ENCODE results near the gene WDR37.

The WDR37 gene

GRCh38 chr10:1174022-1174421, 117.8 kb downstream of the WDR37 start:
- Histone ChIP-seq H2AFZ (ENCODE audit: low read depth, low read length) (no peak overlapping the region), H3K14ac (ENCODE audit: low read length in 2 of 2) (no peak overlapping the region), H3K4ac (ENCODE audit: low read depth in 1 of 2, low read length in 2 of 2) (no peak overlapping the region), H2BK15ac (ENCODE audit: low read depth, poor library complexity, severe bottlenecking) (no peak overlapping the region), H2BK12ac (ENCODE audit: low read length in 2 of 2) (no peak overlapping the region), H3K18ac (ENCODE audit: low read depth in 1 of 2, low read length in 2 of 2) (no peak overlapping the region), H3K4me2 (ENCODE audit: low read length, poor library complexity, severe bottlenecking) (no peak overlapping the region), H3K4me3 (ENCODE audit: insufficient read depth in 1 of 2, low read depth in 1 of 2, low read length in 2 of 2) (no peak overlapping the region), H4K91ac (ENCODE audit: low read length) (no peak overlapping the region), H2BK120ac (ENCODE audit: low read depth, low read length) (no peak overlapping the region), H3K36me3 (ENCODE audit: control insufficient read depth in 1 of 2, insufficient read depth in 2 of 2, low read depth in 1 of 2, low read length in 2 of 2) (no peaks in the 10 kb centered on the region), H3K9ac (ENCODE audit: low read length) (no peak overlapping the region), H3K27me3 (ENCODE audit: control insufficient read depth in 1 of 2, insufficient read depth in 1 of 2, low read length in 2 of 2) (peaks cover 4 to 20% of the 10 kb centered on the region in 2 experiments), H3K9me3 (ENCODE audit: control insufficient read depth, low read length) (no peaks in the 10 kb centered on the region), H3K27ac (ENCODE audit: low read length, poor library complexity, severe bottlenecking) (no peak overlapping the region), H4K8ac (ENCODE audit: low read length) (no peak overlapping the region), H3K79me1 (replicated peaks; ENCODE audit: low read length, poor library complexity, severe bottlenecking) (no peaks in the 10 kb centered on the region), H2BK5ac (ENCODE audit: low read depth, low read length, poor library complexity, severe bottlenecking) (no peak overlapping the region), H3K23ac (ENCODE audit: low read length in 2 of 2) (no peak overlapping the region), H3K4me1 (ENCODE audit: control insufficient read depth, insufficient read depth, low read depth, low read length) (no peaks in the 10 kb centered on the region), H2AK5ac (ENCODE audit: low read length, severe bottlenecking) (no peak overlapping the region)
- WGBS: 79% methylated on average over 4 of the region's 5 CpGs
- DNase-seq: no peak

GRCh38 chr10:1175956-1176565, 119.9 kb downstream of the WDR37 start:
- Histone ChIP-seq H4K8ac (ENCODE audit: low read length) (no peak overlapping the region), H3K27ac (ENCODE audit: low read length, poor library complexity, severe bottlenecking) (no peak overlapping the region), H4K91ac (ENCODE audit: low read length) (no peak overlapping the region), H2BK120ac (ENCODE audit: low read depth, low read length) (no peak overlapping the region), H3K18ac (ENCODE audit: low read depth in 1 of 2, low read length in 2 of 2) (no peak overlapping the region), H2AFZ (ENCODE audit: low read depth, low read length) (no peak overlapping the region), H3K79me1 (replicated peaks; ENCODE audit: low read length, poor library complexity, severe bottlenecking) (no peaks in the 10 kb centered on the region), H3K4me1 (ENCODE audit: control insufficient read depth, insufficient read depth, low read depth, low read length) (no peaks in the 10 kb centered on the region), H2BK15ac (ENCODE audit: low read depth, poor library complexity, severe bottlenecking) (no peak overlapping the region), H3K9ac (ENCODE audit: low read length) (no peak overlapping the region), H3K14ac (ENCODE audit: low read length in 2 of 2) (no peak overlapping the region), H3K9me3 (ENCODE audit: control insufficient read depth, low read length) (no peaks in the 10 kb centered on the region), H2BK5ac (ENCODE audit: low read depth, low read length, poor library complexity, severe bottlenecking) (no peak overlapping the region), H3K4me2 (ENCODE audit: low read length, poor library complexity, severe bottlenecking) (no peak overlapping the region), H3K4ac (ENCODE audit: low read depth in 1 of 2, low read length in 2 of 2) (no peak overlapping the region), H2AK5ac (ENCODE audit: low read length, severe bottlenecking) (no peak overlapping the region), H2BK12ac (ENCODE audit: low read length in 2 of 2) (no peak overlapping the region), H3K27me3 (ENCODE audit: control insufficient read depth in 1 of 2, insufficient read depth in 1 of 2, low read length in 2 of 2) (peaks cover 0 to 16% of the 10 kb centered on the region in 2 experiments), H3K23ac (ENCODE audit: low read length in 2 of 2) (no peak overlapping the region), H3K36me3 (ENCODE audit: control insufficient read depth in 1 of 2, insufficient read depth in 2 of 2, low read depth in 1 of 2, low read length in 2 of 2) (no peaks in the 10 kb centered on the region), H3K4me3 (ENCODE audit: insufficient read depth in 1 of 2, low read depth in 1 of 2, low read length in 2 of 2) (no peak overlapping the region)
- WGBS: 90% methylated on average over 23 of the region's 23 CpGs
- no peak for DNase-seq

- H3K9me3 ChIP-seq (ENCODE audit: control insufficient read depth, low read length): no peaks in the 10 kb centered on the region
- no peak overlapping the region for H2AK5ac ChIP-seq (ENCODE audit: low read length, severe bottlenecking)
- DNase-seq: no peak
- no peaks in the 10 kb centered on the region for H3K4me1 ChIP-seq (ENCODE audit: control insufficient read depth, insufficient read depth, low read depth, low read length)
- H3K9ac ChIP-seq (ENCODE audit: low read length): no peak overlapping the region
- H3K36me3 ChIP-seq (ENCODE audit: control insufficient read depth in 1 of 2, insufficient read depth in 2 of 2, low read depth in 1 of 2, low read length in 2 of 2): no peaks in the 10 kb centered on the region
- H2BK15ac ChIP-seq (ENCODE audit: low read depth, poor library complexity, severe bottlenecking): no peak overlapping the region
- H3K4ac ChIP-seq (ENCODE audit: low read depth in 1 of 2, low read length in 2 of 2): no peak overlapping the region
- H2BK12ac ChIP-seq (ENCODE audit: low read length in 2 of 2): no peak overlapping the region
- no peak overlapping the region for H3K14ac ChIP-seq (ENCODE audit: low read length in 2 of 2)
- no peak overlapping the region for H3K4me2 ChIP-seq (ENCODE audit: low read length, poor library complexity, severe bottlenecking)
- no peak overlapping the region for H3K27ac ChIP-seq (ENCODE audit: low read length, poor library complexity, severe bottlenecking)
- no peak overlapping the region for H3K23ac ChIP-seq (ENCODE audit: low read length in 2 of 2)
- H4K8ac ChIP-seq (ENCODE audit: low read length): no peak overlapping the region
- no peak overlapping the region for H2BK5ac ChIP-seq (ENCODE audit: low read depth, low read length, poor library complexity, severe bottlenecking)
- peaks cover 8 to 18% of the 10 kb centered on the region in 2 experiments for H3K27me3 ChIP-seq (ENCODE audit: control insufficient read depth in 1 of 2, insufficient read depth in 1 of 2, low read length in 2 of 2)
- WGBS: 94% methylated on average over 9 of the region's 9 CpGs
- H4K91ac ChIP-seq (ENCODE audit: low read length): no peak overlapping the region
- no peak overlapping the region for H2AFZ ChIP-seq (ENCODE audit: low read depth, low read length)
- no peak overlapping the region for H2BK120ac ChIP-seq (ENCODE audit: low read depth, low read length)
- H3K18ac ChIP-seq (ENCODE audit: low read depth in 1 of 2, low read length in 2 of 2): no peak overlapping the region
- no peak overlapping the region for H3K4me3 ChIP-seq (ENCODE audit: insufficient read depth in 1 of 2, low read depth in 1 of 2, low read length in 2 of 2)
- no peaks in the 10 kb centered on the region for H3K79me1 ChIP-seq (replicated peaks; ENCODE audit: low read length, poor library complexity, severe bottlenecking)
Measured at GRCh38 chr10:1177936-1178335, 121.8 kb downstream of the WDR37 start.

GRCh38 chr10:1178506-1178905, 122.3 kb downstream of the WDR37 start:
- Histone ChIP-seq H3K23ac (ENCODE audit: low read length in 2 of 2) (no peak overlapping the region), H4K91ac (ENCODE audit: low read length) (no peak overlapping the region), H3K79me1 (replicated peaks; ENCODE audit: low read length, poor library complexity, severe bottlenecking) (no peaks in the 10 kb centered on the region), H3K9me3 (ENCODE audit: control insufficient read depth, low read length) (no peaks in the 10 kb centered on the region), H3K18ac (ENCODE audit: low read depth in 1 of 2, low read length in 2 of 2) (no peak overlapping the region), H2AK5ac (ENCODE audit: low read length, severe bottlenecking) (no peak overlapping the region), H3K27me3 (ENCODE audit: control insufficient read depth in 1 of 2, insufficient read depth in 1 of 2, low read length in 2 of 2) (peaks cover 13 to 24% of the 10 kb centered on the region in 2 experiments), H2BK120ac (ENCODE audit: low read depth, low read length) (no peak overlapping the region), H3K9ac (ENCODE audit: low read length) (no peak overlapping the region), H3K4me3 (ENCODE audit: insufficient read depth in 1 of 2, low read depth in 1 of 2, low read length in 2 of 2) (no peak overlapping the region), H3K4ac (ENCODE audit: low read depth in 1 of 2, low read length in 2 of 2) (no peak overlapping the region), H3K36me3 (ENCODE audit: control insufficient read depth in 1 of 2, insufficient read depth in 2 of 2, low read depth in 1 of 2, low read length in 2 of 2) (no peaks in the 10 kb centered on the region), H2BK15ac (ENCODE audit: low read depth, poor library complexity, severe bottlenecking) (no peak overlapping the region), H2BK12ac (ENCODE audit: low read length in 2 of 2) (no peak overlapping the region), H3K4me2 (ENCODE audit: low read length, poor library complexity, severe bottlenecking) (no peak overlapping the region), H3K14ac (ENCODE audit: low read length in 2 of 2) (no peak overlapping the region), H2BK5ac (ENCODE audit: low read depth, low read length, poor library complexity, severe bottlenecking) (no peak overlapping the region), H3K4me1 (ENCODE audit: control insufficient read depth, insufficient read depth, low read depth, low read length) (no peaks in the 10 kb centered on the region), H3K27ac (ENCODE audit: low read length, poor library complexity, severe bottlenecking) (no peak overlapping the region), H2AFZ (ENCODE audit: low read depth, low read length) (no peak overlapping the region), H4K8ac (ENCODE audit: low read length) (no peak overlapping the region)
- 82% methylated on average over 14 of the region's 16 CpGs for WGBS
- no peak for DNase-seq

Data from mesenchymal stem cell (in vitro differentiated cells and primary cell).